ENCODE results near the gene NAPG.
"Not testable (repeated sequence)": the region's sequence is repeated elsewhere in the genome, so short reads cannot be mapped to it uniquely, and the experiment has no call there.

The NAPG gene

GRCh38 chr18:10556251-10556650 is 30.4 kb downstream of the NAPG start:
- DNase-seq: not testable (repeated sequence)

DNA sequence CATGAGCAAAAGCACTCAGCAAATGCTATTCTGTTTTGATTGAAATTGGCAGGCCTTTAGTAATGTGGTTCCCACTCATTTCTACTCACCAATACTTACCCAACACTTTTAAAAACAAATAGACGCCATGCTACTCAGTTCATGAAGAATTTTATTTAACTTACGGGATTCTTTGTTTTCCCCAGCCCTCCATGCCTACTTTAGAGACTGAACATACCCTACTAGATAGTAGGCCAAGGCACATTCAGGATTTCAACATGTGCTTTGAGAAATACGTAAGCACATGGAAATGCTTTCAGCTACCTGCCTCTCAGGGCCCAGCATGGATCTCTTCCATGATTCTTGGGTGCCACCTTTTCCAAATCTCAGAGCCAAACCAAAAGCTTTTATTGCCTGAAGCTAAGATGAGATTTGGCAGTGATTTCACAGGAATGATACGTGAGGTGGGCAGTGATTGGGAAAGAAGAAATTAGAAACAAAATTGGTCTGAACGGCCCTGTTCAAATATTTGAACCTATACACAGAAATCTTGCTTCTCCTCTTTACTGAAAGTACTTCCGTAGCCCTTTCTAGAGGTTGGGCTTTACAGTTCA is 31.4 kb downstream of the NAPG start:
- no peak for DNase-seq

GRCh38 chr18:10558243-10558966 is 32.6 kb downstream of the NAPG start:
- no peak for DNase-seq

GRCh38 chr18:10558967-10559298 is 33.1 kb downstream of the NAPG start:
- no peak for DNase-seq

- DNase-seq: no peak
Measured at GRCh38 chr18:10559553-10560451, 34.0 kb downstream of the NAPG start.

DNA sequence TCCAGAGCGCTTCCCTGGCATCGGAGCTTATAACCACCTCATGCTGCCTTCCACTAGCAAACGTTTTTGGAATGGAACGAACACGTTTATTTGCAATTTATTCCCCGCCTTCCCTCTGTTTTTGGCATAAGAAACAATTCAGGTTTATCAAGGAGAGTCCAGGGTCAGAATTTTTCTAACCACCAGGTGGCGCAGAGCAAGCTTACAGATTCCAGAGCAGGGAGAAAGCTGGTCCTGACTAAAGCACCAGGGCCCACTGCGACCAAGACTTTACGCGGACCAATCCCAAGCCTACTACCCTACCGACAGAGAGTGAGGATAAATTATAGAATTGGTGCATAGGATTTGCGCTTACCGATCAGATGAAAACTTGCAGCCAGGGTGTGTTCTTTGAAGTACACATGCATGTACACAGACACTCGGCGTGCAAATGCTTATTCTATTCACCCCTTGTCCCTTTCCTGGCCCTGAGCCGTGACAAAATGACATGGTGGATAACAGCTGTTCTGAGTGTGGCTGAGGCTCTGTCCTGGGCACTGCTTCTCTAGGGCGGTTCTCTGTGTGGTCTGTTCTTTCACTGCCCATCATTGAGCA is 34.7 kb downstream of the NAPG start:
- DNase-seq: peak; percentile 40

GRCh38 chr18:10562773-10563160 is 36.9 kb downstream of the NAPG start:
- no peak for DNase-seq

DNA sequence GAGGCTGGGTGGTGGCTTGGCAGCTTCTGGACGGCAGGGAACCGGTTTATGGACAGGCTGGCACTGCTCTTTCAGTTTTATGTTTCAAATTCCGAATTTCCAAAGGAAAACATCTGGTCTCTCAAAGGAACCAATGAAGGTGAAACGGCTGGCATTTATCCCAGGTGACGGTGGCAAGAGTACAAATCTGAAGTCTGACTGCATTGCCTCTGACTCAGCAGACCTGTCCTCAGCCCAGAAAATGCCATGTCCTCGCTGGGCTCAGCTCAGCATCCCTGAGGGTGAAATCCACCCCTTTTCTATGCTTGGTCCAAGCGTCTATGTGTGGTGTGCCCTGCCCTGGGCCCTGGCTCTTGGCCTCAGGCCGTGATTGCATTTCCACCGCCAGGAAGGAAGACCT is 38.1 kb downstream of the NAPG start:
- no peak for DNase-seq

DNA sequence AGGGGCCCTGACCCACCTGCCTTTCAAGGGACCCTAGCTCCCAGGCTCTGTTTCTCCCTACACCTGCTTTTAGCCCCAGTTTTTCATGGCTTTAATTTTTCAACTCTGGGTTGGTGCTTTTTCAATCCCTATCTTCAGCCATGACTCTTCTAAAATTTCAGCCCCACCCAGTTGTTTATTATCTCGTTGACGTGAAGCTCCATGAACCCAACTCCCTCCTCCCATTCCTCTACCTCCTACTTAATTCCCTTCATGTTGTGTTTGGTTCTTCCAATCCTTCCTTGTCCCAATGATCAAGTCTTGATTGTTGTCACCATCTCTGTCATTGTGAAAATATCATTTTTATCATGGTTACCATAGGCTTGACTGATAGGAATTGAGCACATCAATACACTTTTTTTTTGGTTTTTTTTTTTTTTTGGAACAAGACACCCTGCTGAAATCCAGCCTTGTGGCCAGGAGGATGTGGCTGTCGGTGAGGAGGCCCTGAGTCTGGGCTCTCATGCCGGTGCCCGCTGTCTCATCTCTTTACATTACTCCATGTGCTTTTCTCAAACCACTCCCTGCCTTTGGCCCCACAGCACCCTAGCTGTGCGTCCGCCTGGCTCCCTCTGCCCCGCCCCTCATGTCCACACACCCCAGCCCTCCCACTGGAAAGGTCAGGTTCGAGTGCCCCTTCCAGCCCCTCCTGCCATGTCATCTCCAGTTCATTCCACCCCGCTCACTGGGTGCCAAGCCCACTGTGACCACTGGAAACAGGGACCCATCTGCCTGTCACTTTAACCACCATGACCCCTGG is 39.3 kb downstream of the NAPG start:
- DNase-seq: no peak

GRCh38 chr18:10565835-10566234 is 40.0 kb downstream of the NAPG start:
- no peak for DNase-seq

- DNase-seq: no peak
Measured at GRCh38 chr18:10566390-10566789, 40.6 kb downstream of the NAPG start.

DNA sequence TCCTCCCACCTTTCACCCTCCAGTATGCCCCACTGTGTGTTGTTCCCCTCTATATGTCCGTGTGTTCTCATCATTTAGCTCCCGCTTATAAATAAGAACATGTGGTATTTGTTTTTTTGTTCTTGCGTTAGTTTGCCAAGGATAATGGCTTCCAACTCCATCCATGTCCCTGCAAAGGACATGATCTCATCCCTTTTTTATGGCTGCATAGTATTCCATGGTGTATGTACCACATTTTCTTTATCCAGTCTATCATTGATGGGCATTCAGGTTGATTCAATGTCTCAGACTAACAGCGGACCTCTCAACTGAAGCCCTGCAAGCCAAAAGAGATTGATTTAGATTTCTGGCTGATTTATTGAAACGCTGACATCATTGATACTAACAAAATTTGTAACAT is 44.1 kb downstream of the NAPG start:
- not testable (repeated sequence) for DNase-seq

- DNase-seq: no peak
Measured at GRCh38 chr18:10570622-10571021, 44.8 kb downstream of the NAPG start.

GRCh38 chr18:10571537-10571936 is 45.7 kb downstream of the NAPG start:
- no peak for DNase-seq

DNA sequence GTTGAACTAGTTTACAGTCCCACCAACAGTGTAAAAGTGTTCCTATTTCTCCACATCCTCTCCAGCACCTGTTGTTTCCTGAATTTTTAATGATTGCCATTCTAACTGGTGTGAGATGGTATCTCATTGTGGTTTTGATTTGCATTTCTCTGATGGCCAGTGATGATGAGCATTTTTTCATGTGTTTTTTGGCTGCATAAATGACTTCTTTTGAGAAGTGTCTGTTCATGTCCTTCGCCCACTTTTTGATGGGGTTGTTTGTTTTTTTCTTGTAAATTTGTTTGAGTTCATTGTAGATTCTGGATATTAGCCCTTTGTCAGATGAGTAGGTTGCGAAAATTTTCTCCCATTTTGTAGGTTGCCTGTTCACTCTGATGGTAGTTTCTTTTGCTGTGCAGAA is 47.4 kb downstream of the NAPG start:
- not testable (repeated sequence) for DNase-seq

DNA sequence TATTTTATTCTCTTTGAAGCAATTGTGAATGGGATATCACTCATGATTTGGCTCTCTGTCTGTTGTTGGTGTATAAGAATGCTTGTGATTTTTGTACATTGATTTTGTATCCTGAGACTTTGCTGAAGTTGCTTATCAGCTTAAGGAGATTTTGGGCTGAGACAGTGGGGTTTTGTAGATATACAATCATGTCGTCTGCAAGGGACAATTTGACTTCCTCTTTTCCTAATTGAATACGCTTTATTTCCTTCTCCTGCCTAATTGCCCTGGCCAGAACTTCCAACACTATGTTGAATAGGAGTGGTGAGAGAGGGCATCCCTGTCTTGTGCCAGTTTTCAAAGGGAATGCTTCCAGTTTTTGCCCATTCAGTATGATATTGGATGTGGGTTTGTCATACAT is 48.6 kb downstream of the NAPG start:
- DNase-seq: not testable (repeated sequence)

GRCh38 chr18:10577842-10578572 is 52.2 kb downstream of the NAPG start:
- not testable (repeated sequence) for DNase-seq

- DNase-seq: not testable (repeated sequence)
Measured at GRCh38 chr18:10578573-10578899, 52.7 kb downstream of the NAPG start.

DNA sequence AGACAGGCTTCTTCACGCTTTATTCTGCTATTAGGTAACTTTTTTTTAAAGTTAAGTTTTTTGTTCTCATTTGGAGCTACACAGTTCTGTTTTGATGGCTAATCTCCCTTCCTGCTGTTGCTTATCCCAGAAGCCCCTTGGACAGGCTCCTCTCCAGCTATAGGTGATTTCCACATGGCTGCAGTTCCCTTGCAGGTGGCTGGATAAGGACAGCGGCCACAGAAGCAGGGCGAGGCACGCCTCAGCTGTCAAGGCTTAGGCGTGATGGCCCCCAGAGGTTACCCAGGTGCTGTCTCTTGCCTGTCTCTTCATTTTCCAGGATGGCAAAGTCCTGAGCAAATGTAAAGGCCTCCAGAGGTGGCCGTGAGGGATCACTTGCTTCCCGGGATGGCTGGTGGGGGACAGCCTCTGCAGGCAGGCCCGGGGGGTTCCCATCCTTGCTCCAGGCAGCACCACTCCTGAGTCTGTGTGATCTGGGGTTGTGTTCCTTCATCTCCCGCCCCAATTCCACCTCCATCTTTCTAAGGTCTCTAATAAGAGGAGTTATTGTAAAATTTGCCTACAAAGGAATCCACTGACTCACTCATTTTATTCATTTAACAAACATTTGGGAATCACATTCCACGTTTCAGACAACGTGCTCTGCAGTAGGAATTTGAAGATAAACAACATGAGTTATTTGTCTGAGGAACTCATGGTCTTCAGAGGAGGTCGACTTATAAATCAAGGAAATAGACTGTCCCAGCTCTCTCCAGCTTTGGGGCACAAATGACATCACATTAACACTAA is 53.4 kb downstream of the NAPG start:
- DNase-seq: no peak

- DNase-seq: no peak
Measured at GRCh38 chr18:10580215-10580614, 54.4 kb downstream of the NAPG start.

GRCh38 chr18:10585260-10585659 is 59.4 kb downstream of the NAPG start:
- DNase-seq: no peak

Data from NCI-H1105 (cell line).